HG02642 (cell line): ENCODE data around the gene DLG5.

Source experiments
- ATAC-seq: cut with Tn5 transposase; IDR thresholded peaks from one replicate; pipeline ENCODE4 v1.9.1; 2021; ENCODE audit warnings: mild to moderate bottlenecking; ENCODE audit not compliant: unreplicated experiment, poor library complexity

Gene DLG5

DNA sequence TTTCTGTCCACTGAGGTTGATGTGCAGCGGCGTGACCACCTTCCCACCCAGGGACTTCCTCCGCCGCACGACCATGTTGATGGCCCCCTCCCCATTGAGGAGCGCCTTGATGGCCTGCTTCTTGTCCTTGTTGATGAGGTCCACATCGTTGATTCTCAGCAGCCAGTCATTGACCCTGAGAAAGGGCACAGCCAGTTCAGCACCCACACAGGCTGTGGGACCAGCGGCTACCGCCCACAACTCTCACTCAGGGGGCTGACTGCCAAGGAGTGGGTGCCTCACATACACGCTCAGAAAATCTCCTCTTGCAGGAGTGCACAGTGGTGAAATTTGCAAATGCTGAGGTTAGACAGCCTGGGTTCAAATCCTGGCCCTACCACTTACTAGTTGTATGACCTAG is 97.2 kb downstream of the DLG5 start:
- no peak for ATAC-seq

- no peak for ATAC-seq
Measured at GRCh38 chr10:77828377-77828776, 98.2 kb downstream of the DLG5 start.

DNA sequence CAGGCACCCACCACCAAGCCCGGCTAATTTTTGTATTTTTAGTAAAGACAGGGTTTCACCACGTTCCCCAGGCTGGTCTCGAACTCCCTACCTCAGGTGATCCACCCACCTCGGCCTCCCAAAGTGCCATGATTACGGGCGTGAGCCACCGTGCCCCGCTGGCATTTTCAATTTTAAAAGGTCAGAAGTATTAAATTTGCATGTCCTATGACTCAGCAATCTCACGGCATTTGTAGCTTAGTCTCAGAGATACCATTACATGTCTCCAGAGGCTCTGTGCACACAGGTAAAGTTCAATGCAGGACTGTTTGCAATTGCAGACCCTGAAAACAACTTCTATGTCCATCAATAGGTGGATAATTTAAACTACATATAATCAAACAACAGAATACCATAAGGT is 99.2 kb downstream of the DLG5 start:
- ATAC-seq, result no peak

DNA sequence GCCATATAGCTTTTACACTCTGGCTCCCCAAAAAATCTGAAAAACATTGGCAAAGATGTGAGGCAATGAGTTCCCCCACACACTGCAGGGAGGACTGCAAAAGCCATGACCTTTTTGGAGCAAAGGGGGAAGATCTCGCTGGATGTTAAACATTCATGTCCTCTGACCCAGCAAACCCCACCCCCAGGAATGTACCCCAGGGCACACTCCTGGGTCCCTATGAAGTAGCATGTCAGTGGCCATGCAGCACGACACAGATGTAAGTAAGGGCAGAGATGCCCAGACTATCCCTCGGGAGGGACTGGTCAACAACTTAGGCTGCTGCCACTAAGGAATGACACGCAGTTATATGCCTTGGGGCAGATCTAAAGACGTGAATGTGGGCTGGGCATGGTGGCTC is 100.6 kb downstream of the DLG5 start:
- no peak for ATAC-seq

- no peak for ATAC-seq
Measured at GRCh38 chr10:77824908-77825307, 101.6 kb downstream of the DLG5 start.

DNA sequence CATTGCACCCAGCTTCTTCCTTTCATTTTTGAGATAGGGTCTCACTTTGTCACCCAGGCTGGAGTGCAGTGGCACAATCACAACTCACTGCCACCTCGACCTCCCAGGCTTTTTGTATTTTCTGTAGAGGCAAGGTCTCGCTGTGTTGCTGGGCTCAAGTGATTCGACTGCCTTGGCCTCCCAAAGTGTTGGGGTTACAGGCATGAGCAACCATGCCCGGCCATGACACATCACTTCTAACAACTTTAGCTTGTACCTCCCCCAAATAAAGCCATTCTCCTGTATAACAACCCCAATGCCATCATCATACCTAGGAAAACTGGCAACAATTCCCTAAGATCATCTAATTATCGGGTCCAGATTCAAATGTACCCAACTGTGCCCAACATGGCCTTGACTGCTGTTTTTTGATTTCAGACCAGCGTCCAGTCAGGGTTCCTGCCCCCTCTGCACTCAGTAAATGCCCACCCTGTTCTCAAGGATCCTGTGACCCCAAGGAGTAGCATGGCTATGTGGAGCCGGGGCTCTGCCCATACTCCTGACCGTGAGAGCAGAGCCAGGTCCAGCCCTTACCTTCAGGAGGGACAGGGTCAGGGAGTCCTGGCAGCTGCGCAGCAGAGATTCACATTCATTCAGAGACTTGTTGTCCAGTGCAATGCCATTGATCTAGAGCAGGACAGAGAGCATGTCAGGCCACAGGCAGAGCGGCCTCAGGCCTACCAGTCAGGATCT is 102.6 kb downstream of the DLG5 start:
- ATAC-seq, result no peak

DNA sequence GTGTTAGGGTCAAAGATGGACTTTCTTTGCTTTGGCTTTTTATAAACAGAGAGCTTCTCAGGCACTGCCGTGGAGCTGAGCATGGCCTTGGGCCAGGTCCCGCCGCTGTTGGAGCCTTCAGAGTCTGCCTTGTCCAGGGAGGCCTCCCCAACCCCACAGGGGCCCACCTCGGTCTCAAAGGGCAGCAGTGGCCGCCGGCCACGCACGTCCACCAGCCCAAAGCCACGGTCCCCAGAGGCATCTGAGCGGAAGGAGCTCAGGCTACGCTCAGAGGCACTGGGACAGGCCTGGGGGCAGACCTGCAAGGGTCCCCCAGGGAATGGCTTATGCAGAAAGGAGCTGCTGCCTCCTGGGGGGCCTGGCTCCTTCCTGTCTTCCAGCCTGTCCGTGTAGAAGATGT is 105.0 kb downstream of the DLG5 start:
- ATAC-seq, result no peak

DNA sequence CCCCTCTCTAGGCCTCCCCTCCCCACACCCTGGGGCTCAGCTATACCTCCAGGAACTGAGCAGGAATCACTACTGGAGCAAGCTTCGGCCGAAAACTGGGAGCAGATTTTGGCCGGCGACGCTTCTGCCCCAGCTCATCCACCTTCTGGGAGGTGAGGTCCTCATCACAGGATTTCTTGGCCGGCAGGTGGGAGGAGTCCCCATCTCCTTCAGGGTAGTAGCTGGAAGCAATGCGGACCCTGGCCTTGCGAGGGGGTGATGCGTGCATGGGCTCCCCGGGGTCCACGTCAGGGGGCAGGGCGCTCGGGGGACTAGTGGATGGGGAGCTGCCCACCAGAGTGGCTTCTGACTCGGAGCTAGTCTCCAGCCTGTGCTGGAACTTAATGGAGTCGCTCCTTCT is 105.5 kb downstream of the DLG5 start:
- ATAC-seq, result no peak

- ATAC-seq, result no peak
Measured at GRCh38 chr10:77820349-77820748, 106.2 kb downstream of the DLG5 start.

DNA sequence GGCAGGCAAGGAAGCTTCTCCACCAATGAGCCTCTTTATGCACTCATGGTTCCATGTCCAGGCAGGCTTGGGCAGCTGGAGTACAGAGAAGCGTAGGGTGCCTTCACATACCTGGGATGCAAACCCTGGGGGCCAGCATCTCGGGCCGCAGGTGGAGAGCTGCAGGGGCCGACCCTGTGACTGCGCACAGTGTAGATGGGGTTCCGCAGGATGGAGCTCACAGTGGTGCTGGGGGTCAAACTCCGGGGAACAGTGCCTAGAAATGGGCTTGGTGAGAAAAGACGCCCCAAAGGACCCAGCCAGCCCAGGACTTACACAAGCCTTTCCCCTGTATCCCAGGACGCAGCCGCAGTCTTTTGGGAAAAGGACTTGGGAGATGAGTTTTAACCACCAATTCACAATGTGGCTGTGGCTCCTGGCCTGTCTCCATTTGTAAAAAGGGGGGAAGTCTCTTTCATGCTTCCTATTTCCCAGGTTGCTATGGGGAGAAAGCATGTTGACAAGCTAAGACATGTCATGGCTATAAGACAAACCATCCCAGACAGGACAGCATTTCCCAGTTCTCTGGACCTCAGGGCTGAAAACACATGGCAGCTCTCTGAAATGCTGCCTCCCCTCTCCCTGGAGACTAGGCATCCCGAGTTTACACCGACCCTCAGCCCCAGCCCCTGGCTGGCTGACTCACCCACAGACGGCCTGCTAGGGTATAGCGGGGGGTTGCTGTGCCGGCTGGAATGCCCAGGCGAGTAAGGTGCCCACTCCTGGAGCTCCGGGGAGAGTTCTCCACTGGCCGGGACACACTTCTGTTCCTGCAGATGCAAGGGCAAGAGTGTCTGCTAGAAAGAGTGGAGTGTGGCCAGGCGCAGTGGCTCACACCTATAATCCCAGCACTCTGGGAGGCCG is 107.1 kb downstream of the DLG5 start:
- no peak for ATAC-seq

GRCh38 chr10:77818378-77818777 is 108.2 kb downstream of the DLG5 start:
- no peak for ATAC-seq

DNA sequence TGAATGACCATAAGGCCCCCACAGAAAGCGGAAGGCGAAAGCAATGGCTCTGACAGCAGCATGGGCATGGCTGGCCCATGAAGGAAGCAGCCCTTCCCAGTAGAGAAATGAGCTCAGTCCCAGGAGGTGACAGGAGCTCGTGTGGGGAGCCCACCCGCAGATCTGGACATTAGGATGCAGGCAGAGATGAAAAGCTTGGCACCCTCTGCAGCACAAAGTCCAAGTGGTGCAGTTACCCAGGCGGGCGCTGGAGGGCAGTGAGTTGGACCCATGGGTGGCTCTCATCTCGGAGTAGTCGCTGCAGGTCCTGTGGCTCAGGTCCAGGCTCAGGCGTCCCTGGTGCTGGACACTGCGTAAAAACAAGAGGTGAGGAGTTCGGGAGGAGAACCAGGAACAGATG is 109.0 kb downstream of the DLG5 start:
- no peak for ATAC-seq

GRCh38 chr10:77816311-77816710 is 110.2 kb downstream of the DLG5 start:
- no peak for ATAC-seq

DNA sequence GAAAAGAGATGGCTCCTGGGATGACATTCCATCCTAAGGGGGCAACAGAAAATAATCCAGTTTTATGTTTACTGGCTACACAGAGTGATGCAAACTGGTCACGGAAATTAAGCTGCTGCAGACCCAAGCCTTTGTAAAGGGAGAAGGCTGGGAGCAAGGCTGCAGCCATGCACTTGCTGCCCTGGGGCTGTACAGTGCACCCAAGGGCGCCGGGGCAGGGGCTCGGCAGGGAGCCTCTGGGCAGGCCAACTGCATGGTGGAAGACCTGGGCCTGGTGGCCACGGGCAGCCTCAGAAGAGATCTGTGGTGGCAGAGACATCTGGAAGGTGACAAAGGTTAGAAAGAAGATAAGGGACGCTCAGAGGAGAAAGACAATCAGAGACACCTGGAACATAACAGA is 113.8 kb downstream of the DLG5 start:
- ATAC-seq, result no peak

- no peak for ATAC-seq
Measured at GRCh38 chr10:77811831-77812430, 114.6 kb downstream of the DLG5 start.

GRCh38 chr10:77810446-77811335 is 115.9 kb downstream of the DLG5 start:
- ATAC-seq, result no peak

GRCh38 chr10:77809336-77809735 is 117.2 kb downstream of the DLG5 start:
- no peak for ATAC-seq

- no peak for ATAC-seq
Measured at GRCh38 chr10:77807706-77808105, 118.8 kb downstream of the DLG5 start.

DNA sequence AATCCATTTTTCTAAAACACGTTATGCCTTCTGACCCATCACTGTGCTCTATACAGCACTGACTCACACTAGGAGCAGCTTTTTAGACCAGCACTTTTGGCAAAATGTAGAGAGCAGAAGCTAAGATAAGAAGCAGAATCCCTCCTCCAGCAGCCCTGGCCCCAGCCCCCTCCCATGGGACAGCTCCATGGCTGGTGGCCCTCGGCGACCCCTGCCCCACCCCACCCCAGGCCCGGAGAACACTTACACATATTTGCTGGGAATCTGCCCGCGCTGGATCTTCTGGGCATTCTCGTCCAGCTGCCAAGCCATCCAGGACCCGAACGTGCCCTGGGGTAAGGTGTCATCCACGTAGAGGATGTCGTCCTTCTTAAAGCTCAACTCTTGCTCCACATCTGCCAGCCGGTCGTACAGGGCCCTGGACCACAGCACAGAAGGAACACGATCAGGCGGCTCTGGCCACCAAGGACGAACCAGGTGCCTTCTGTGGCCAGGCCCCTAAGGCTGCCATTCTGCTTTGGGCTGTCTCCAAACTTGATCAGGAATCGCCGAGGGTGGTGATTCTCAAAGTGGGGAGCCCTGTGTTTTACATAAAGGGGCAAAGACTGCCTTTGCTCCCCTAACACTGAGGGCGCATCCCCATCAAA is 119.9 kb downstream of the DLG5 start:
- no peak for ATAC-seq

DNA sequence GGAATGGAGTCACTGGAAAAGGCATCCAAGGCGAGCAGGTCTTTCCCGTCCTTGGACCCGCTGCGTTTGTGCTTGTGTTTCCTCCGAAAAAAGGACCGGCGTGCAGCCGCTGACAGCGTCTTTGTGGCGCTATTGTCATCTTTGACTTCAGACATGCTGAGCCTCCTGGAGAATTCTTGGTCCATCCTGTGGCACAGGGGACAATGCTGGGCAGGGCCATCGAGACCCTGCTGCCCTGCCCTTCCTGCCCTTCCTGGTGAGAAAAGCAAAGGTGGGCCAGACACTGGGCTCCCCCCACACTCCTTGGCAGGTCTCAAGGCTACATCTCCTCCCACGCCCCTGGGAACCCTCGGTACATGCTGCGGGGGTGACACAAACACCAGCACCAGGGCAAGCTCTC is 120.9 kb downstream of the DLG5 start:
- ATAC-seq, result no peak
